GM18858 (cell line): Measurements from ENCODE around the gene CLIP3.
"Not testable (repeated sequence)": the region's sequence is repeated elsewhere in the genome, so short reads cannot be mapped to it uniquely, and the experiment has no call there.

Experiments
- ATAC-seq: cut with Tn5 transposase; IDR thresholded peaks from one replicate; pipeline ENCODE4 v1.9.1; 2021; ENCODE audit not compliant: unreplicated experiment

CLIP3 gene

GRCh38 chr19:36047835-36048234 lies 15.2 kb upstream of the CLIP3 start:
- ATAC-seq = no peak

GRCh38 chr19:36046443-36047050 lies 13.9 kb upstream of the CLIP3 start:
- ATAC-seq = no peak

- ATAC-seq = no peak
These were observed 11.3 kb upstream of the CLIP3 start for GRCh38 chr19:36043952-36044351.

- ATAC-seq = no peak
These were observed 9.2 kb upstream of the CLIP3 start for GRCh38 chr19:36041831-36042230.

- ATAC-seq = not testable (repeated sequence)
These were observed 8.4 kb upstream of the CLIP3 start for GRCh38 chr19:36041092-36041491.

GRCh38 chr19:36040495-36040894 lies 7.8 kb upstream of the CLIP3 start:
- ATAC-seq = no peak

- no peak for ATAC-seq
These were observed 1.4 kb downstream of the CLIP3 start for GRCh38 chr19:36031308-36031707.

GRCh38 chr19:36030264-36031148 lies 2.2 kb downstream of the CLIP3 start:
- no peak for ATAC-seq

GRCh38 chr19:36028313-36029041 lies 4.2 kb downstream of the CLIP3 start:
- no peak for ATAC-seq

GRCh38 chr19:36027696-36028095 lies 5.0 kb downstream of the CLIP3 start:
- ATAC-seq = no peak

GRCh38 chr19:36026091-36026876 lies 6.4 kb downstream of the CLIP3 start:
- ATAC-seq = no peak

- no peak for ATAC-seq
These were observed 7.1 kb downstream of the CLIP3 start for GRCh38 chr19:36025541-36025940.

GRCh38 chr19:36023432-36023831 lies 9.2 kb downstream of the CLIP3 start:
- no peak for ATAC-seq

GRCh38 chr19:36019061-36019670 lies 13.5 kb downstream of the CLIP3 start:
- ATAC-seq = no peak

- ATAC-seq = peak; percentile 87
These were observed 18.4 kb downstream of the CLIP3 start, which contains the start of gene ALKBH6 for GRCh38 chr19:36014012-36014924. Gene ALKBH6 (minus strand): TSS chr19:36014213. CDS start chr19:36013397, 816 bp downstream.

GRCh38 chr19:36013280-36014011 lies 19.2 kb downstream of the CLIP3 start:
- ATAC-seq = no peak

- no peak for ATAC-seq
These were observed 22.3 kb downstream of the CLIP3 start for GRCh38 chr19:36010402-36010801.

- ATAC-seq = no peak
These were observed 22.9 kb downstream of the CLIP3 start for GRCh38 chr19:36009633-36010379.
